ENCODE measurements around the gene LBP. TPM values are rescaled to one million over a fixed set of nuclear protein-coding genes. Genes with fewer than 3 reads are reported as not detected.

LBP gene
- total RNA-seq, 1 donor from 2014 or later: not detected

GRCh38 chr20:38324159-38324558, 22.1 kb upstream of the LBP start:
- no peak overlapping the region for H3K4me3 ChIP-seq (ENCODE audit: low read depth, low read length)
- H3K27me3 ChIP-seq (ENCODE audit: control insufficient read depth, insufficient read depth, low read length): peaks cover 1% of the 10 kb centered on the region
- no peak for DNase-seq (ENCODE audit: low read depth)
- FAIRE-seq: no peak
- H3K36me3 ChIP-seq (ENCODE audit: control insufficient read depth, insufficient read depth, low read length): no peaks in the 10 kb centered on the region
- TF ChIP-seq CTCF (IDR thresholded peaks at IDR 0.05; ENCODE audit: insufficient read depth, low read length, severe bottlenecking): no peak

- TF ChIP-seq CTCF (IDR thresholded peaks at IDR 0.05; ENCODE audit: insufficient read depth, low read length, severe bottlenecking): no peak
- H3K36me3 ChIP-seq (ENCODE audit: control insufficient read depth, insufficient read depth, low read length): no peaks in the 10 kb centered on the region
- DNase-seq (ENCODE audit: low read depth) (no peak), FAIRE-seq (no peak)
- H3K27me3 ChIP-seq (ENCODE audit: control insufficient read depth, insufficient read depth, low read length): peaks cover 1% of the 10 kb centered on the region
- H3K4me3 ChIP-seq (ENCODE audit: low read depth, low read length): no peak overlapping the region
These were observed 21.1 kb upstream of the LBP start for GRCh38 chr20:38325167-38325566.

- H3K27me3 ChIP-seq (ENCODE audit: control insufficient read depth, insufficient read depth, low read length): peaks cover 4% of the 10 kb centered on the region
- no peak for DNase-seq (ENCODE audit: low read depth)
- H3K36me3 ChIP-seq (ENCODE audit: control insufficient read depth, insufficient read depth, low read length): no peaks in the 10 kb centered on the region
These were observed 20.4 kb upstream of the LBP start for GRCh38 chr20:38325905-38326304.

DNA sequence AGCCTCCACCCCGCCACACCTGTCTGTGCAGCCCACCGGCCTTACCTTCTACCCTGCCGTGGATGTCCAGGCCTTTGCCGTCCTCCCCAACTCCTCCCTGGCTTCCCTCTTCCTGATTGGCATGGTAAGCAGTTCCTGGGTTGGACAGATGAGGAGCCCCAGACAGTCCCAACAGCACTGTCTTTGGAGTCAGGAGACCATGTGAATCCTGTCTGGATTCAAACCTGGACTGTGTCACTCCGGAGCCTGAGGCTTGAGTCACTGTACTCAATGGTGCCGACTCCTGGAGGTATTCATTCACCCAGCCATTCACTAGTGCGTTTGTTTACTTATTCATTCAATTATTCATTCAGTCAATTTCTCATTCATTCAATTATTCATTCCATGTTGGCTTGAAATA, 20.0 kb upstream of the LBP start:
- Histone ChIP-seq H3K27me3 (ENCODE audit: control insufficient read depth, insufficient read depth, low read length) (peaks cover 4% of the 10 kb centered on the region), H3K4me3 (ENCODE audit: low read depth, low read length) (no peak overlapping the region), H3K36me3 (ENCODE audit: control insufficient read depth, insufficient read depth, low read length) (no peaks in the 10 kb centered on the region)
- DNase-seq (ENCODE audit: low read depth): peak; percentile 24
- TF ChIP-seq CTCF (IDR thresholded peaks at IDR 0.05; ENCODE audit: insufficient read depth, low read length, severe bottlenecking): no peak
- FAIRE-seq: no peak

More at GRCh38 chr20:38325905-38326304, 20.4 kb upstream of the LBP start:
- TF ChIP-seq CTCF (IDR thresholded peaks at IDR 0.05; ENCODE audit: insufficient read depth, low read length, severe bottlenecking): no peak
- no peak overlapping the region for H3K4me3 ChIP-seq (ENCODE audit: low read depth, low read length)
- FAIRE-seq: no peak

DNA sequence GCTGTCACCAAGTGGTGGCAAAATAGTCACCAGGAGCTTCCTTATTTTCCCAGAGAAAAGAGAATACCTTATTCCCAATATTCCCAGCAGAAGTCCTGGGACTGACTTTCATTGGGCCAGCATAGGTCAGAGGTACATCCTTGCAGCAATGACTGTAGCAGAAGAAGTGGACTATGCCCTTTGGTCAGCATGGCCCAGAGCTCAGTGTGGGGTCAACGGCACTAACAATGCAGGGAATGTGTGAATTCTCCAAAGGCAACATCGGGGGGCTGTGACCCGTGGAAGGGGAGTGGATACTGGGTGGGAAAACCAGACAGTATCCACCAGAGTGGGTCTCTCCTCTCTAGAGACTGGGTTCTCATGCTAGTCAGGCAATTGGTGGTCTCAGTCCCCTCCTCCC, 15.6 kb upstream of the LBP start:
- DNase-seq (ENCODE audit: low read depth) (no peak), FAIRE-seq (no peak)
- TF ChIP-seq CTCF (IDR thresholded peaks at IDR 0.05; ENCODE audit: insufficient read depth, low read length, severe bottlenecking): no peak
- no peak overlapping the region for H3K4me3 ChIP-seq (ENCODE audit: low read depth, low read length)
- peaks cover 5% of the 10 kb centered on the region for H3K27me3 ChIP-seq (ENCODE audit: control insufficient read depth, insufficient read depth, low read length)
- H3K36me3 ChIP-seq (ENCODE audit: control insufficient read depth, insufficient read depth, low read length): no peaks in the 10 kb centered on the region

DNA sequence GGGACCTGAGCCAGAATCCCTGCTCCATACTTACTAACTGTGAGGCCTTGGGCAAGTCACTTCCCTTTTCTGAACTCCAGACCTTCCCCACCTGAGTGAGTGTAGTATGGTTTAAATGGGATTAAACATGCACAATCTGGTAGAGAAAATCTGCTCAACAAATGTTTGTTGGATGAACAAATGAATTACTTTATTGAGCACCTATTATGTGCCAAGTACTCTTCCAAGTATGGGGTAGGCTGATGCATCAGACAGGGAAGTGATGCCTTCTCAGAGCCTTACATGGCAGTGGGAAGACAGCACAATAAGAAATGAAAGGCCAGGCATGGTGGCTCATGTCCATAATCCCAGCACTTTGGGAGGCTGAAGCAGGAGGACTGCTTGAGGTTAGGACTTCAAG, 15.0 kb upstream of the LBP start:
- H3K27me3 ChIP-seq (ENCODE audit: control insufficient read depth, insufficient read depth, low read length): peaks cover 5% of the 10 kb centered on the region
- FAIRE-seq: no peak

More for the DNA sequence above, 15.0 kb upstream of the LBP start:
- Histone ChIP-seq H3K4me3 (ENCODE audit: low read depth, low read length) (no peak overlapping the region), H3K36me3 (ENCODE audit: control insufficient read depth, insufficient read depth, low read length) (no peaks in the 10 kb centered on the region)
- no peak for TF ChIP-seq CTCF (IDR thresholded peaks at IDR 0.05; ENCODE audit: insufficient read depth, low read length, severe bottlenecking)
- DNase-seq (ENCODE audit: low read depth): no peak

Data from bronchial epithelial cell (primary cell).